NT2/D1 (cell line): ENCODE data around the gene GREB1.

Experiments
- YY1 ChIP-seq: IDR thresholded peaks from 2 replicates; pipeline ENCODE4 v1.6.1; 2011; ENCODE audit not compliant: insufficient read length, insufficient read depth
- ZNF274 ChIP-seq: IDR thresholded peaks from 2 replicates; pipeline ENCODE4 v1.6.1; 2011; ENCODE audit warnings: mild to moderate bottlenecking, low read depth, low read length

- TF ChIP-seq YY1 (no peak), ZNF274 (no peak)
Measured at GRCh38 chr2:11562011-11562410, 28.2 kb downstream of the GREB1 start.
